OCI-LY3 (cell line): ENCODE results near the gene GNAQ.

ENCODE experiments used
- CTCF ChIP-seq: fragments of 200-600, 300-600 bp; sonication (generic); IDR thresholded peaks from 2 replicates; pipeline ENCODE4 v1.5.1; 2014; ENCODE audit warnings: antibody characterized with exemption, low read length, low read depth
- EZH2phosphoT487 ChIP-seq: fragments of 200-600 bp; shearing (Covaris generic); IDR thresholded peaks from 2 replicates; pipeline ENCODE4 v1.6.1; 2018; ENCODE audit warnings: antibody characterized with exemption, mixed run types, low read depth

GRCh38 chr9:77896269-77896937 lies 135.2 kb downstream of the GNAQ start:
- TF ChIP-seq CTCF (no peak), EZH2phosphoT487 (no peak)
